Measurements from ENCODE around the gene SBNO2. TPM values are rescaled to one million over a fixed set of nuclear protein-coding genes. Genes with fewer than 3 reads are reported as not detected.
"Not testable (repeated sequence)": the region's sequence is repeated elsewhere in the genome, so short reads cannot be mapped to it uniquely, and the experiment has no call there.

Gene SBNO2
- total RNA-seq, 1 donor from 2014 or later = 91.6 TPM

- Histone ChIP-seq H3K4me3 (no peak overlapping the region), H3K27ac (no peak overlapping the region), H3K4me1 (peaks cover 24% of the 10 kb centered on the region), H3K36me3 (peaks cover 97% of the 10 kb centered on the region), H3K9me3 (no peaks in the 10 kb centered on the region), H3K27me3 (ENCODE audit: low read depth) (no peaks in the 10 kb centered on the region)
- ATAC-seq = no peak
- DNase-seq = peak; percentile 45
- intact Hi-C loops (cut with DNase I) = no loop called here
- TF ChIP-seq CTCF (IDR thresholded peaks at IDR 0.05) = no peak
Observed at GRCh38 chr19:1116726-1117581, 57.1 kb downstream of the SBNO2 start.

- DNase-seq = no peak
- Histone ChIP-seq H3K4me1 (peaks cover 25% of the 10 kb centered on the region), H3K9me3 (no peaks in the 10 kb centered on the region), H3K27ac (no peak overlapping the region), H3K4me3 (no peak overlapping the region), H3K36me3 (peaks cover 96% of the 10 kb centered on the region), H3K27me3 (ENCODE audit: low read depth) (no peaks in the 10 kb centered on the region)
- intact Hi-C loops (cut with DNase I) = no loop called here
- no peak for ATAC-seq
- no peak for TF ChIP-seq CTCF (IDR thresholded peaks at IDR 0.05)
Observed at GRCh38 chr19:1115646-1116420, 58.2 kb downstream of the SBNO2 start.

- ATAC-seq; H3K27ac ChIP-seq; H3K27me3 ChIP-seq (ENCODE audit: low read depth); DNase-seq; H3K9me3 ChIP-seq; intact Hi-C loops (cut with DNase I); H3K4me3 ChIP-seq: not testable (repeated sequence)
- Histone ChIP-seq H3K36me3 (peaks cover 96% of the 10 kb centered on the region), H3K4me1 (peaks cover 25% of the 10 kb centered on the region)
Observed at GRCh38 chr19:1114728-1115127, 59.3 kb downstream of the SBNO2 start.

GRCh38 chr19:1113986-1114483, 60.0 kb downstream of the SBNO2 start:
- H3K27ac ChIP-seq = peak overlapping the region; percentile 76
- DNase-seq (no peak), ATAC-seq (no peak)
- TF ChIP-seq CTCF (IDR thresholded peaks at IDR 0.05) = no peak
- no peaks in the 10 kb centered on the region for H3K9me3 ChIP-seq
- no peak overlapping the region for H3K4me3 ChIP-seq
- H3K4me1 ChIP-seq = peaks cover 25% of the 10 kb centered on the region
- peaks cover 96% of the 10 kb centered on the region for H3K36me3 ChIP-seq
- no peaks in the 10 kb centered on the region for H3K27me3 ChIP-seq (ENCODE audit: low read depth)
- intact Hi-C loops (cut with DNase I) = no loop called here

- peaks cover 96% of the 10 kb centered on the region for H3K36me3 ChIP-seq
- H3K4me1 ChIP-seq = peaks cover 25% of the 10 kb centered on the region
- H3K9me3 ChIP-seq = no peaks in the 10 kb centered on the region
- H3K4me3 ChIP-seq = peak overlapping the region; percentile 11
- H3K27me3 ChIP-seq (ENCODE audit: low read depth) = no peaks in the 10 kb centered on the region
- DNase-seq (peak; percentile 97), ATAC-seq (peak; percentile 87 to 93)
- TF ChIP-seq CTCF (IDR thresholded peaks at IDR 0.05) = peak; percentile 95
- intact Hi-C loops (cut with DNase I) = no loop called here
- peak overlapping the region; percentile 76 for H3K27ac ChIP-seq
Observed at GRCh38 chr19:1113030-1113985, 60.8 kb downstream of the SBNO2 start.
